Caco-2 (cell line): ENCODE results near the gene COL6A2. TPM values are rescaled to one million over a fixed set of nuclear protein-coding genes. Genes with fewer than 3 reads are reported as not detected.
"Not testable (repeated sequence)": the region's sequence is repeated elsewhere in the genome, so short reads cannot be mapped to it uniquely, and the experiment has no call there.

Source experiments
- BruUV-seq: library from RNA; stranded (reverse); fragments of 400-500 nt; replicated peaks from 2 replicates; lab custom pipeline; 2021; lab: Mats Ljungman, UMichigan
- CTCF ChIA-PET: fragments of 300-600 bp; sonication (Branson Sonifier 250); formaldehyde crosslinking; loops from one replicate; lab custom pipeline; 2022; ENCODE audit warnings: antibody characterized with exemption; lab: Charles Lee
- POLR2A ChIA-PET: fragments of 300-600 bp; sonication (Branson Sonifier 250); formaldehyde crosslinking; loops from one replicate; lab custom pipeline; 2022; ENCODE audit warnings: antibody characterized with exemption; lab: Charles Lee
- DNase-seq, 2 experiments: peaks; one replicate each; pipeline versions ENCODE4 v3.0.0 to v3.0.0-alpha.2; 2020 to 2022
- H3K27me3 ChIP-seq: replicated peaks from 2 replicates; pipeline ENCODE4 v1.6.0; 2011; ENCODE audit warnings: low read length; ENCODE audit not compliant: control insufficient read depth, insufficient read depth
- H3K36me3 ChIP-seq: 2 replicates; pipeline ENCODE4 v1.5.1; 2011; ENCODE audit warnings: low read length; ENCODE audit not compliant: control insufficient read depth, insufficient read depth
- H3K4me1 ChIP-seq: fragments of 250-450 bp; sonication (Bioruptor Pico); 2 replicates; pipeline ENCODE4 v1.5.1; 2020; ENCODE audit warnings: mild to moderate bottlenecking
- H3K4me3 ChIP-seq: 2 replicates; pipeline ENCODE4 v1.5.1; 2011; ENCODE audit warnings: low read depth, mild to moderate bottlenecking, control low read depth, low read length
- H3K9me3 ChIP-seq: fragments of 250-450 bp; sonication (Bioruptor Pico); 2 replicates; pipeline ENCODE4 v1.5.1; 2020; ENCODE audit warnings: mild to moderate bottlenecking, moderate library complexity
- H3K27ac Mint-ChIP-seq: one replicate; pipeline ENCODE4 v1.8.0; 2022; ENCODE audit warnings: mixed read lengths; ENCODE audit not compliant: unreplicated experiment
- H3K27me3 Mint-ChIP-seq: one replicate; pipeline ENCODE4 v1.8.0; 2022; ENCODE audit warnings: mixed read lengths; ENCODE audit not compliant: insufficient read depth, unreplicated experiment
- H3K36me3 Mint-ChIP-seq: one replicate; pipeline ENCODE4 v1.8.0; 2022; ENCODE audit warnings: mild to moderate bottlenecking, mixed read lengths; ENCODE audit not compliant: insufficient read depth, unreplicated experiment
- H3K4me1 Mint-ChIP-seq: one replicate; pipeline ENCODE4 v1.8.0; 2022; ENCODE audit warnings: low read depth, mixed read lengths; ENCODE audit not compliant: unreplicated experiment
- H3K4me3 Mint-ChIP-seq: one replicate; pipeline ENCODE4 v1.8.0; 2022; ENCODE audit warnings: mild to moderate bottlenecking, moderate library complexity, mixed read lengths; ENCODE audit not compliant: unreplicated experiment
- H3K9me3 Mint-ChIP-seq: one replicate; pipeline ENCODE4 v1.8.0; 2022; ENCODE audit warnings: mixed read lengths; ENCODE audit not compliant: unreplicated experiment
- intact Hi-C: fragments of 100-400 bp; cut with micrococcal nuclease; formaldehyde crosslinking; loops from one replicate; pipeline ENCODE4 v1.10.0; 2022; ENCODE audit not compliant: unreplicated experiment
- total RNA-seq: library from RNA; stranded (reverse); gene quantifications from 2 replicates; pipeline ENCODE4 v1.2.3, GENCODE V29; 2022
- TF ChIP-seq, protein P1 (sequence below), 2 experiments: fragments of 200-600 bp in 1 of 2; IDR thresholded peaks; 1 replicate in 1 of 2; 2 replicates in 1 of 2; pipeline versions ENCODE4 v1.5.1 to v1.8.0; 2011 to 2022; ENCODE audit warnings: antibody characterized with exemption in 1 of 2, control low read depth in 1 of 2, inconsistent platforms in 1 of 2, low read depth in 1 of 2, low read length in 1 of 2, mild to moderate bottlenecking in 1 of 2, moderate library complexity in 1 of 2; ENCODE audit not compliant: insufficient read depth in 1 of 2, severe bottlenecking in 1 of 2, unreplicated experiment in 1 of 2

Gene COL6A2
- total RNA-seq, 1 experiment from 2014 or later, result 8.8 TPM

DNA sequence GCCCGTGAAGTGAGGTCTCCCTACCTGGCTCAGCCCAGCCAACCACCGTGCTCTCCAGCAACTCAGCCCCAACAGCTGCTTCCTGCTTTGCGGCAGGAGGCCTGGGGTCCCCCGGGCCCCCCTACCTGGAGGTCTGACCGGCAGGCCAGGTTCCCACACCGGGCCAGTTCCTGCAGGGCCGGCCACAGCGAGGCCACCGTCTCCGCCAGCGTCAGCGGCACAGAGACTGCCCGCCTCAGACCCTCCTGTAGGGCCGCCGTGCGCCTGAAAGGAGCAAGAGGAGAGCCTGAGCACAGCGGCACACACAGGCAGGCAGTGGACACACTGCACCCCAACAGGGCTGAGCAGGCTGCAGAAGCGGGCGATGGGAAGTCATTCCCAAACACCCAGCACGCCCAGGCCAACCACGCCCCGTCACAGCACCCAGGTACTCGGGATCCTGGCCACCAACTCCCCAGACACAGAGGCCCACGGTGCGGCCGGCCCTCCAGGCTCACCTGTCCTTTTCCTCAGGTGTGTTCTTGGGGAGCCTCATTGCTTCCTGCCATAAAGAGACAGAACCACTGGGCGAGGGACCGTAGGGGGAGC, 40.6 kb downstream of the COL6A2 start:
- TF ChIP-seq, protein P1, sequence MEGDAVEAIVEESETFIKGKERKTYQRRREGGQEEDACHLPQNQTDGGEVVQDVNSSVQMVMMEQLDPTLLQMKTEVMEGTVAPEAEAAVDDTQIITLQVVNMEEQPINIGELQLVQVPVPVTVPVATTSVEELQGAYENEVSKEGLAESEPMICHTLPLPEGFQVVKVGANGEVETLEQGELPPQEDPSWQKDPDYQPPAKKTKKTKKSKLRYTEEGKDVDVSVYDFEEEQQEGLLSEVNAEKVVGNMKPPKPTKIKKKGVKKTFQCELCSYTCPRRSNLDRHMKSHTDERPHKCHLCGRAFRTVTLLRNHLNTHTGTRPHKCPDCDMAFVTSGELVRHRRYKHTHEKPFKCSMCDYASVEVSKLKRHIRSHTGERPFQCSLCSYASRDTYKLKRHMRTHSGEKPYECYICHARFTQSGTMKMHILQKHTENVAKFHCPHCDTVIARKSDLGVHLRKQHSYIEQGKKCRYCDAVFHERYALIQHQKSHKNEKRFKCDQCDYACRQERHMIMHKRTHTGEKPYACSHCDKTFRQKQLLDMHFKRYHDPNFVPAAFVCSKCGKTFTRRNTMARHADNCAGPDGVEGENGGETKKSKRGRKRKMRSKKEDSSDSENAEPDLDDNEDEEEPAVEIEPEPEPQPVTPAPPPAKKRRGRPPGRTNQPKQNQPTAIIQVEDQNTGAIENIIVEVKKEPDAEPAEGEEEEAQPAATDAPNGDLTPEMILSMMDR (IDR thresholded peaks at IDR 0.05; ENCODE audit: insufficient read depth in 1 of 2, low read depth in 1 of 2, low read length in 1 of 2, severe bottlenecking in 1 of 2, unreplicated experiment in 1 of 2), result no peak
- no peaks in the 10 kb centered on the region for H3K4me1 Mint-ChIP-seq
- H3K27me3 Mint-ChIP-seq, result no peaks in the 10 kb centered on the region
- H3K36me3 Mint-ChIP-seq, result no peaks in the 10 kb centered on the region
- POLR2A ChIA-PET, result no interaction called here
- no peaks in the 10 kb centered on the region for H3K36me3 ChIP-seq
- H3K9me3 Mint-ChIP-seq, result no peaks in the 10 kb centered on the region
- no peak overlapping the region for H3K4me3 ChIP-seq
- H3K9me3 ChIP-seq, result no peaks in the 10 kb centered on the region
- CTCF ChIA-PET, result no interaction called here
- no peaks in the 10 kb centered on the region for H3K27me3 ChIP-seq
- no peak for DNase-seq
- H3K4me1 ChIP-seq, result no peaks in the 10 kb centered on the region
- intact Hi-C loops, result loop anchor here (2.0 kb wide), 1 partner anchor 14 kb away; no protein-coding TSS in a partner anchor
- BruUV-seq, result no TSS peak
- no peak overlapping the region for H3K27ac Mint-ChIP-seq
- no peak overlapping the region for H3K4me3 Mint-ChIP-seq

GRCh38 chr21:46139686-46140085, 41.8 kb downstream of the COL6A2 start:
- no peaks in the 10 kb centered on the region for H3K36me3 ChIP-seq
- TF ChIP-seq, protein P1 (IDR thresholded peaks at IDR 0.05; ENCODE audit: insufficient read depth in 1 of 2, low read depth in 1 of 2, low read length in 1 of 2, severe bottlenecking in 1 of 2, unreplicated experiment in 1 of 2), result no peak
- H3K4me3 Mint-ChIP-seq, result no peak overlapping the region
- DNase-seq, result no peak
- H3K4me1 ChIP-seq, result 0 out of 2 replicates have a peak, but pooled peaks cover 3% of the 10 kb centered on the region
- no peak overlapping the region for H3K4me3 ChIP-seq
- no peaks in the 10 kb centered on the region for H3K27me3 ChIP-seq
- no peaks in the 10 kb centered on the region for H3K27me3 Mint-ChIP-seq
- H3K36me3 Mint-ChIP-seq, result no peaks in the 10 kb centered on the region
- CTCF ChIA-PET, result no interaction called here
- intact Hi-C loops, result loop anchor here (2.0 to 10.0 kb wide), 3 partner anchors 15 to 167 kb away; partner anchors contain the start of gene LSS
- POLR2A ChIA-PET, result no interaction called here
- H3K4me1 Mint-ChIP-seq, result peaks cover 11% of the 10 kb centered on the region
- no peaks in the 10 kb centered on the region for H3K9me3 Mint-ChIP-seq
- H3K27ac Mint-ChIP-seq, result no peak overlapping the region
- H3K9me3 ChIP-seq, result no peaks in the 10 kb centered on the region
- BruUV-seq, result no TSS peak

- H3K9me3 ChIP-seq, H3K27ac Mint-ChIP-seq, H3K36me3 ChIP-seq, H3K9me3 Mint-ChIP-seq, DNase-seq, H3K4me1 ChIP-seq, H3K4me3 ChIP-seq, BruUV-seq, H3K27me3 Mint-ChIP-seq, H3K36me3 Mint-ChIP-seq, H3K4me3 Mint-ChIP-seq, H3K27me3 ChIP-seq, CTCF ChIA-PET, POLR2A ChIA-PET: not testable (repeated sequence)
- intact Hi-C loops, result loop anchor here (5.0 to 10.0 kb wide), 2 partner anchors 84 to 168 kb away; partner anchors contain the start of gene LSS
- H3K4me1 Mint-ChIP-seq, result peaks cover 12% of the 10 kb centered on the region
Measured at GRCh38 chr21:46140352-46141003, 42.6 kb downstream of the COL6A2 start.
